Choroid plexus epithelial cell (primary cell): ENCODE measurements around the gene THSD4.

ENCODE experiments used
- DNase-seq: peaks from one replicate; pipeline ENCODE4 v3.0.0-alpha.2; 2010; ENCODE audit warnings: low read depth
- H3K4me3 ChIP-seq: 2 replicates; pipeline ENCODE4 v1.5.1; 2011; ENCODE audit warnings: low read depth, mild to moderate bottlenecking, control low read depth, low read length, moderate library complexity
- TF ChIP-seq, protein P1 (sequence below): conservative IDR thresholded peaks from 2 replicates; pipeline ENCODE4 v1.5.1; 2011; ENCODE audit warnings: low read depth, mild to moderate bottlenecking, control low read depth, inconsistent platforms, low read length, moderate library complexity

Gene THSD4

DNA sequence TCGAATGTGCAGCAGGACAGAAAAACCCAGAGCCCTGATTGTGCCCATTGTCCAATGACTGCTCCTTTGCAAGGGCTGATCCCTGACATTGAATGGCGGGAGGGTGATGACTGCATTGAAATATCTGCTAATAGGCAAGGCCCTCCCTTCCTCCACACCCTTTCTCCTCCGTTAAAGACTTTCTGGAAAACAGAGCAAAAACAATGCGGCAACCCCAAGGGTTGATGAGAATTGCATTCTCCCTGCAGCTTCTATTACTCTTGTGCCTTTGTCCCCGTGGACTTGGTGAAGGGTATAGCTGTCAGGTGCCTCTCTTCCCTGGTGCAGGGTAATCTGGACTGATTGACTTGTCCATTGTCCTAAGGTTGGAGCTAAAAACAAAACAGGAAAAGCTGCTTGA lies 71.8 kb downstream of the THSD4 start:
- TF ChIP-seq, protein P1, sequence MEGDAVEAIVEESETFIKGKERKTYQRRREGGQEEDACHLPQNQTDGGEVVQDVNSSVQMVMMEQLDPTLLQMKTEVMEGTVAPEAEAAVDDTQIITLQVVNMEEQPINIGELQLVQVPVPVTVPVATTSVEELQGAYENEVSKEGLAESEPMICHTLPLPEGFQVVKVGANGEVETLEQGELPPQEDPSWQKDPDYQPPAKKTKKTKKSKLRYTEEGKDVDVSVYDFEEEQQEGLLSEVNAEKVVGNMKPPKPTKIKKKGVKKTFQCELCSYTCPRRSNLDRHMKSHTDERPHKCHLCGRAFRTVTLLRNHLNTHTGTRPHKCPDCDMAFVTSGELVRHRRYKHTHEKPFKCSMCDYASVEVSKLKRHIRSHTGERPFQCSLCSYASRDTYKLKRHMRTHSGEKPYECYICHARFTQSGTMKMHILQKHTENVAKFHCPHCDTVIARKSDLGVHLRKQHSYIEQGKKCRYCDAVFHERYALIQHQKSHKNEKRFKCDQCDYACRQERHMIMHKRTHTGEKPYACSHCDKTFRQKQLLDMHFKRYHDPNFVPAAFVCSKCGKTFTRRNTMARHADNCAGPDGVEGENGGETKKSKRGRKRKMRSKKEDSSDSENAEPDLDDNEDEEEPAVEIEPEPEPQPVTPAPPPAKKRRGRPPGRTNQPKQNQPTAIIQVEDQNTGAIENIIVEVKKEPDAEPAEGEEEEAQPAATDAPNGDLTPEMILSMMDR, result no peak
- no peak for DNase-seq
- no peak overlapping the region for H3K4me3 ChIP-seq

- TF ChIP-seq, protein P1, result no peak
- no peak for DNase-seq
- H3K4me3 ChIP-seq, result no peak overlapping the region
Observed at GRCh38 chr15:71187526-71187925, 72.3 kb downstream of the THSD4 start.

- TF ChIP-seq, protein P1, result no peak
- DNase-seq, result peak; percentile 24
- H3K4me3 ChIP-seq, result no peak overlapping the region
Observed at GRCh38 chr15:71189718-71190117, 74.4 kb downstream of the THSD4 start.

GRCh38 chr15:71191296-71191695 lies 76.0 kb downstream of the THSD4 start:
- TF ChIP-seq, protein P1, result no peak
- DNase-seq, result no peak
- no peak overlapping the region for H3K4me3 ChIP-seq

DNA sequence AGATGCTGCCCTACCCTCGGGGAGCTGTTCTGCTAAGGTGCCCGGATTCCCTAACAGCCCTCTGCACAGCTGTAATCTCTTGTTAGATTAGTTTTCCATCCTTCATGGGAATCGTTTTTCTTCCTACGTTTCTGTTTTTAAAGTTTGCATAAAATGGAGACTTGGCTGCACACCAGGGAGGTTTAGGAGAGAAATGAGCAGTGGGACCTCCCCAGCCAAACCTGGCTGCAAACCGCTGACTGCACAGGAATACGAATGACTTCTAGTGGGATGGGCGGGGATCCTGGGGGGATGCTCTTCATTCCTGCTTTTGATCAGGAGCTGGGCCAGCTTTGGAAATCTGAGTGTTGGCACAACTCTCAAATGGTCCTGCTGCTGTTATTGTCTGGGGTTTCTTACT lies 77.5 kb downstream of the THSD4 start:
- no peak for DNase-seq
- no peak overlapping the region for H3K4me3 ChIP-seq
- TF ChIP-seq, protein P1, result no peak

DNA sequence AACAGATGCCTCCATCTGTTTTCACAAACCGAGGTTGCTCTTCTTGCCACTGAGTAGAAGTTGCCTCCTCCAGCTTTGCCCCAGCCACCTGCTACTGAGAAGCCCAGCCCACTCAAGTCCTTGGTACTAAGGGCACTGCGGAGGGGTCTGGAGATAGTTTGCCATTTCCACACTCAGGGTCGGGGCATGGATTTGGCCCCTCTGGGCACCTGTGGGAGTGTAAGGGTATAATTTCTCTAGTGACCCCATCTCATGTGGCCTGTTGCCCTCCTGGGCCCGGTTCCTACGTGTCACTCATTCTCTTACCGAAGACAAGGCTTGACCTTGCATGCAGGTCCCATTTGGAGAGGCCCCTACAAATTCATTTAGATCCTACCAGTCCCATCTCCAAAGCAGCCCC lies 79.0 kb downstream of the THSD4 start:
- TF ChIP-seq, protein P1, result no peak
- DNase-seq, result no peak
- H3K4me3 ChIP-seq, result no peak overlapping the region

GRCh38 chr15:71195242-71195641 lies 80.0 kb downstream of the THSD4 start:
- DNase-seq, result peak; percentile 55
- TF ChIP-seq, protein P1, result peak; percentile 54
- H3K4me3 ChIP-seq, result no peak overlapping the region
